Fibroblast of skin of scalp (primary cell): ENCODE measurements around the gene HSD17B12.
A peak's percentile ranks its signal among the peaks of the same experiment; 100 is the strongest.

Experiments
- DNase-seq: peaks from one replicate; pipeline ENCODE4 v3.0.0-alpha.2; 2013

The HSD17B12 gene

GRCh38 chr11:43688394-43688793 lies 7.9 kb downstream of the HSD17B12 start:
- no peak for DNase-seq

GRCh38 chr11:43689167-43689566 lies 8.6 kb downstream of the HSD17B12 start:
- no peak for DNase-seq

DNA sequence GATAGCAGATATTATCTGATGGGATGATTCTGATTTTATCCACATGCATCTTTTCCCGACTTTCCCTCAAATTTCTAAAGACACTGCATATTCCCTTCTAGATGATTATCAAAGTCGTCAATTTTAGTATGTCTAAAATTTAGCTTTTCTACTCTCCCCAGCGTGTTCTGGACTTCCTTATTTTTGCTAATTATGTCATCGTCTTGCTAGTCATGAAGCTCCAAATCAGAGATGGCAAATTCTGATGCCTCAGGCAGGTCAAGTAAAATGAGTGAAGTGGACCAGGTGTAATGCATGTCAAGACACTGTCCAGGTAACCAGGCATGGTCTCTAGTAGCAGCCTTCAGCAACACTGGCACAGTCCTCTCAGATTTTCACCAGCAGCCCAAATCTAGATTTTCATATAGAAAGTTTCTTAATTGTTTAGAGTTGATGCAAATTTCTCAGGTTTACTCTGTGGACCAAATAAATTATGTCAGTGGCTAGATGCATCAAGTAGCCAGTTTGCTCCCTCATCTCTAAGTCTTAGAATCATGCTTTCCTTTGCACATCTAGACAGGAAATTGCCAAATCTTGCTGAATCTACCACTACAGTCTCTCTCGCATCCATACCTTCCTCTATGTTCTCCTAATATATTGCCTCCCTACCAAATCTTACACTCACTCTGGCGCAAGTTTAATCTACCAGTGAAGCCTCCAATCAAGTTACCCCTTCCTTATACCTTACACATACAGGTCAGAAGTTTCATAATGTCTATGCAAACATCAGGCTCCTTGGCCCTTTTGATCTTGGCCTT lies 10.6 kb downstream of the HSD17B12 start:
- no peak for DNase-seq

DNA sequence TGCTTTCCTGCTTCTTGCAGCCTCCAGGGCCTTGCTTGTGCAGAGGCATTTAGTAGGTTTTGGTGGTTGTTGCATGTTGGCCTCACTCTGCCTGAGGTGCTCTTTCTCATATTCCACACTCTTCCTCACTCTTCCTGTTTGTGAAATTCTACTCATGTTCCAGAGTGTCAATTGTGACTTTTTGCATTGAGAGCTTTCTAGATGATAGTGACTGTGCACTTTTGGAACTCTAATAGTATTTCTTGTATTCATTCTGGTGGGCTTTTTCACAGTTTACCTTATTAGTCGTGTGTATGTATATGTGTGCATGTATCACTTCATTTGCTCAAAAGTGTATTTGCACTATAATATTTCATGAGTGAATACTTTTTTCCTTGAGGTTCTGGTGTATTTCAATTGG lies 11.3 kb downstream of the HSD17B12 start:
- DNase-seq, result no peak

DNA sequence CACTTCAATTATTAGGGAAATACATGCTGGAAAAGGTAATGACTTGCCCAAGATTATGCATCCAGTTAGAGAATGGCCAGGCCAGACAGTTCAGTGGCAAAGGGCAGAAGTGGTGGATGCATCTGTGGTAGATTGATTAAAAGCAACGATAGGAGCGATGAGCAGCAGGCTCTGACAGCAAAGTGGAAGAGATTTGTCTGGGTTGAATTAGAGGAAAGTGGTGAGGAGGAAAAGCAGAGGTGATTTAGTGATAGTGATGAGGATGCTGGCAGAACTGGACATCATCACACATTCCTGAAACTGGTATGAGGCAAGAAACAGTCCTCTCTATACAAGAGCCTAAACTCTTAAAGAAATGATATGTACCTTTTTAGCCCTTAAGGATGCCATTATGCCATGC lies 12.5 kb downstream of the HSD17B12 start:
- no peak for DNase-seq

- DNase-seq, result no peak
These were observed 13.2 kb downstream of the HSD17B12 start for GRCh38 chr11:43693731-43694130.

GRCh38 chr11:43694477-43694876 lies 13.9 kb downstream of the HSD17B12 start:
- DNase-seq, result no peak

DNA sequence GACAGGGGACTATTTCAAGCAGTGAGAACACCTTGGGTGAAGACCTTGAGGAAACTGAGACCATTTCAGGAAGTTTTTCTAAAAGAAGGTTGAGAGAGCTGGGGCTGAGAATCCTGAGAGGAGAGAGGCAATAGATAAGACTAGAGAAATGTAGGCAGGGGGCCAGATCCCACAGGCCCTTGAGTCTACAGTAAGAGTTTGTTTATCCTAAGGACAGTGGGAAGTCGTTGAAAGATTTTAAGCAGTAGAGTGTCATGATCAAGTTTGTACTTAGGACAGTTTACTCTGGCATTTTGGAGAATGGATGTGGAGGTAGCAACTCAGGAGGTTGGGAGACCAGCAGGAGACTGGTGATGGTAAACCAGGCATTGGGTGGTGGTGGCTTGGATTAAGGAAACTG lies 17.1 kb downstream of the HSD17B12 start:
- DNase-seq, result peak; percentile 5

- DNase-seq, result no peak
These were observed 19.3 kb downstream of the HSD17B12 start for GRCh38 chr11:43699870-43700269.

DNA sequence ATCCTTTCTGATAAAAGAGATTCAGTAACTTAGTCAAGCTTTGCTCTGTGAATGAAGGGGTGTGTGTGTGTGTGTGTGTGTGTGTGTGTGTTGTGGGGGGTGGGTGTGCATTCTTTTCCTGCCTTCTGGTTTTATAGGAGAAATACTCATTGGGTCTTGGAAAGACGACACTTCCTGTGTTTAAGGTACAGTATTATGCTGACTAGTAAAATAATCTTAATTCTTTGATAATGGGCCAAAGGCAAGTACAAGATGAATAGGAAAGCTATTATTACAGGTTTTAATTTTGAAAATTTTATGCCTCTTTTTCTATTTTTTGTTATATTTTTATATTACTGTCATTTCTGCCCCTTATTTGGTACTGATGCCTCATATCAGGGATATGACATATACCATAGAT lies 26.1 kb downstream of the HSD17B12 start:
- DNase-seq, result no peak

GRCh38 chr11:43708776-43709175 lies 28.2 kb downstream of the HSD17B12 start:
- no peak for DNase-seq

GRCh38 chr11:43709689-43710088 lies 29.2 kb downstream of the HSD17B12 start:
- no peak for DNase-seq

- DNase-seq, result peak; percentile 39
These were observed 32.1 kb downstream of the HSD17B12 start for GRCh38 chr11:43712676-43713075.

DNA sequence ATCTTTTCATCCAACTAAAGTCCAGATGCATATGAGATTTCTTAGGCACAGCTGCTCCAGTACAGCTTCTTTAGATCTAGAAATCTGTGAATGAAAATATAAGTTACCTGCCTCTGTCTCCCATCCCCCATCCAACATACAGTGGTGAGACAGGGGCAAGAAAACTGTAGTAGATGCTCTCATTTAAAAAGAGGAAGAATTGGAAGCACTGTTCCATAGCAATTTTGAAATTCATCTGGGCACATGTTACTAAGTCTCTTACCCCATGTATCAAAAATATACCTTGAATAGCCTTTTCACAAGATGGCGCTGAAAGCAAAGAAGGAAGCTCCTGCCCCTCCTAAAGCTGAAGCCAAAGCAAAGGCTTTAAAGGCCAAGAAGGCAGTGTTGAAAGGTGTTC lies 37.8 kb downstream of the HSD17B12 start:
- no peak for DNase-seq

DNA sequence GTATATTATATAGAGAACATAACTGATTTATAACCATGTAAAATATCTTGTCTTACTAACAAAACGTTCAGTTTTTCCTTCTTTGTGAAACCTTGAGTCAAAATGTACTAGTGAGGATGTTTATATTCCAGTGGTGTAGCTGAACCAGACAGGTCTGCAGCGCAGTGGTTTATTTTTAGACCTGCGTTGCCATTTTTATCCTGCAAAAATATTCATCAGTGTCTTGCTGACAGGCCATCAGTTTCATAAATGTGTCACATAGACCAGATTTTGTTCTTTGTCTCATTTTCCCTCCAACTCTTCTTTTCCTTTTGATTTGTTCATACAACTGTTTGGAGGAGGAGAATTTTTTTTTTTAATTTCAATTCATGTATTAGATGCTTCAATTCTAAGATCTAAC lies 43.1 kb downstream of the HSD17B12 start:
- no peak for DNase-seq

DNA sequence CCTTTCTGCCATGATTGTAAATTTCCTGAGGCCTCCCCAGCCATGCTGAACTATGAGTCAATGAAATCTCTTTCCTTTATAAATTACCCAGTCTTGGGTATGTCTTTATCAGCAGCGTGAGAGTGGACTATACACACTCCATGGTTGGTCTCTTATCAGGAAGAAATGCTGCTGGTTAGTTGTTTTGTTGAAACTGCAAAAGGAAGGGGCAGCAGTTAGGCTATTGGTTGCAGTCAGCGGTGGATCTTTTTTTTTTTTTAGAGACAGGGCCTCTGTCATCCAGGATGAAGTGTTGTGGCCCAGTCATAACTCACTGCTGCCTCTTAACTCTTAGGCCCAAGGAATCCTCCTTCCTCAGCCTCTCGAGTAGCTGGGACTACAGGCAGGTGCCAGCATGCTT lies 51.7 kb downstream of the HSD17B12 start:
- no peak for DNase-seq

DNA sequence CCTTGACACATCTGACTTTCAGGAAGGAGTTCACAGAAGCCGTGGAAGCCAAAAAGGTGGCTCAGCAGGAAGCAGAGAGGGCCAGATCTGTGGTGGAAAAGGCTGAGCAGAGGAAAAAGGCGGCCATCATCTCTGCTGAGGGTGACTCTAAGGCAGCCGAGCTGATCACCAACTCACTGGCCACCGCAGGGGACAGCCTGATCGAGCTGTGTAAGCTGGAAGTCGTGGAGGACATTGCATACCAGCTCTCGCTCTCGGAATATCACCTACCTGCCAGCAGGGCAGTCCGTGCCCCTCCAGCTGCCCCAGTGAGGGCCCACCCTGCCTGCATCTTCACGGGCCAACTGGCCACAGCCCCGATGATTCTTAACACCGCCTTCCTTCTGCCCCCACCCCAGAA lies 53.7 kb downstream of the HSD17B12 start:
- DNase-seq, result no peak

DNA sequence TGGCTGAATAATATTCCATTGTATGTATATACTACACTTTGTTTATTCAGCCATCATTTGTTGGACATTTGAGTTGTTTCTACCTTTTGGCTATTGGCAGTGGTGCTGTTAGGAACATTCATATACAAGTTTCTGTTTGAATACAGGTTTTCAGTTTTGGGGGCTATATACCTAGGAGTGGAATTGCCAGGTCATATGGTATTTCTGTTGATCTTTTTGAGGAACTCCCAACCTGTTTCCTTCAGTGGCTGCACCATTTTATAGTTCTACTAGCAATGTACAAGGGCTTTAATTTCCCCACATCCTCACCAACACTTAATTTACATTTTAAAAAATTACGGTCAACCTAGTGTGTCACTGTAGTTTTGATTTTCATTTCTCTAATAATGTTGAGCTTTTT lies 54.6 kb downstream of the HSD17B12 start:
- DNase-seq, result no peak

- peak; percentile 86 for DNase-seq
These were observed 55.4 kb downstream of the HSD17B12 start for GRCh38 chr11:43735961-43736360.

DNA sequence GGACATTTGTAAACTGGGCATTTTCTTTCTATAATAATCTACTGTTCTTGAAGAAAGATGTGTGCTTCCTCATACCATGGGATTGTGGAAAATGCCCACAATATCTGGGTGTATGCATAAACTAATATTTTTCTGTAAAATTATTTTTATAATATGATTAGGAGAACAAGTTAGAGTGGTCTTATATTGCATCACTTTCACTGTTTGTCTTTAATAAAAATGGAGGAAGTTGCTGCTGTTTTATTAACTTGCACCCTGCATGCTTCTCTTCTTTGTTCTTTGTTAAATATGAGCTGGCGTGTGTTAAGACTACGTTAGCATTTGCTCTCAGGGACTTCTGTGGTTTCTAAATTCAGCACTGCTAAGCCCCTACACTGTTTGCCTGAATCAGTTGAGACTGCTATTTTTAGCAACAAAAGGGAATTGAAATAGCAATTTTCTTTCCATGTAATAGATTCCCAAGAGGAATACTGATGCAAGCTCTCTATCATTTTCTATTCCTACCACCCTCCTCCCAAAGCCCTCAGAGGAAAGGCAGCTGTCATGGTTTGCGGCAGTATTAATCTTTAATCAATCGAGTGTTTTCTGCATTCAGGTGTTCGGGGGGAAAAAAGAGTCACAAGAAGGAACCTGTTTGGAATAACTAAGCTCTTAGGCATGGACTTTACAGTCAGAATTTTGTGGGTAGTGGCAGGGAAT lies 56.1 kb downstream of the HSD17B12 start:
- DNase-seq, result peak; percentile 91

DNA sequence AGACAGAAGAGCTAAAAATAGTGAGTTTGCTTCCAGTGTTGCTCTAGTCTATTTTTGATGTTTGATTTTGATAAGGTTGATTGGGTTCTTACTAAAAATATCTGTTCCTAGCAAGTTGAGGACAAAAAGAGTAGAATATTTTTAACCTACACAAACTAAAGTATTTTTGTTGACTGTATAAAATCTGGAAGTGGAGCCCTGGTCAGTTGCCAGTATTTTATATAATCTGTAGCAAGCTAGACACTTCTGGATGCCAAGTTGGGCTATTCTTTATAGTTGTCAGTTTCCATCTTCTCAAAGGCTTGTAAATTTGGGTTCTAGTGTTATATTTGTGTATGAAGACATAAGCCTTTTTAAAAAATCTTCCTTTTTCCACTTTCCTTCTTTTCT lies 56.7 kb downstream of the HSD17B12 start:
- no peak for DNase-seq

DNA sequence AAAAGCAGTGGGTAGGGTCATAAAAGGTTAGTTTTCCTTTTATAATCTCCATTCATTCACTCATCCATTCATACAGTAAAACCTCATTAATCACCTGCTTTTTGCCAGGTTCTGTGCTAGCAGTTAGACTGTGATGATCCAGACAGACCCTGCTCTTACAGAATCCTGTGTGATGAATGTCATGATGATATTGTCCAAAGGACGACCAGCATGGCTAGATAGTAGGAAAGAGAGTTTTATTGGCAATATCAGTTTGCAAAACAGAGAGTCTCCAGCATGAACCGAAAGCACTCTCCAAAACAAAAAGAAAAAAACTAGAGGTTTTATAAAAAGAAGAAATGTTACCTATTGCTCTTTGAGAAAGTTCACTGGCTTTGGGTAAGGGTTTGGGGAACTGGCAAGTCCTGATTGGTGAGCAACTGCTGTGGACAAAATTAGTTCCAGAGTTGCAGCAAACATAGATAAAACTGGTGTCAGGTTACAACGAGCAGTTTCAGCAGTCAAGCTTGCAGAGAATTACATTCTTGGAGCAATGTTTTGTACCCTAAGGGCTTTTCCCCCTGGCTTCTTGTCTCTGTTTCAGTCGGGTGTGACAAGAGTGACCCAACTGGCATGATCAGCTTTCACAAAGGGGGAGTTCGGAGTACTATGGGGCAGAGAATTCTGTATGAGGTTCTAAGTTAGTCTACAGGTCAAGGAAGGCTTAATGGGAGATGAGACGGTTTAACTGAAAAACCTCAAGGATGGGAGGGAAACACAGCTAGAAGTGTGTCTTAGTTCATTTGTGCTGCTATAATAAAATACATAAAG lies 58.3 kb downstream of the HSD17B12 start:
- DNase-seq, result peak; percentile 86

- DNase-seq, result no peak
These were observed 66.1 kb downstream of the HSD17B12 start for GRCh38 chr11:43746670-43747069.
